GM18861 (cell line): ENCODE data around the gene NSD1.

Source experiments
- ATAC-seq: cut with Tn5 transposase; IDR thresholded peaks from one replicate; pipeline ENCODE4 v1.9.1; 2021; ENCODE audit not compliant: unreplicated experiment

The NSD1 gene

DNA sequence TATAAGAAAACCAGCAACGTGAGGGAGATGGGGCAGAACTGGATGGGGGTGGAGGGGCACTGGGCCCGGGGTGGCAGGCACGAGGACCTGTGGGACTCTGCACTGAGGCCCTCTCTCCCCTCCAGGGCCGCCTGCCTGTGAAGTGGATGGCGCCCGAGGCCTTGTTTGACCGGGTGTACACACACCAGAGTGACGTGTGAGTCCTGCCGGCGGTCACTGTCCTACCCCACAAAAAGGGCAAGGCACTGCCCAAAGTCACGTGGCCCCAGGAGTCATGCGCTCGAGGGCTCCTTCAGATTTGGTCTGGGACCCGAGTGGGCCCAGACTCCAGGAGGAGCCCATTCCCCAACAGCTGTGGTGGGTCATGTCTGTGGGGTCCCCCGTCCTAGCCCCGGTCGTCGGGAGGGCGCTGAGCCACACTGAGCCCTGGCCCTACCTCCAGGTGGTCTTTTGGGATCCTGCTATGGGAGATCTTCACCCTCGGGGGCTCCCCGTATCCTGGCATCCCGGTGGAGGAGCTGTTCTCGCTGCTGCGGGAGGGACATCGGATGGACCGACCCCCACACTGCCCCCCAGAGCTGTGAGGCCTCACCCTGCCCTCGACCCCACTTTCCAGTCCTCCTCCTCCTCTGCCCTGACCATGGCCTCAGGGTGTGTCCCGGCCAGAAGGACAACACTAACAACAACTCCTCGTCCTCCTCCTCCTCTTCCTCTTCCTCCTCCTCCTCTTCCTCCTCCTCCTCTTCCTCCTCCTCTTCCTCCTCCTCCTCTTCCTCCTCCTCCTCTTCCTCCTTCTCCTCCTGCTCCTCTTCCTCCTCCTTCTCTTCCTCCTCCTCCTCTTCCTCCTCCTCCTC is 37.2 kb upstream of the NSD1 start:
- ATAC-seq = no peak

DNA sequence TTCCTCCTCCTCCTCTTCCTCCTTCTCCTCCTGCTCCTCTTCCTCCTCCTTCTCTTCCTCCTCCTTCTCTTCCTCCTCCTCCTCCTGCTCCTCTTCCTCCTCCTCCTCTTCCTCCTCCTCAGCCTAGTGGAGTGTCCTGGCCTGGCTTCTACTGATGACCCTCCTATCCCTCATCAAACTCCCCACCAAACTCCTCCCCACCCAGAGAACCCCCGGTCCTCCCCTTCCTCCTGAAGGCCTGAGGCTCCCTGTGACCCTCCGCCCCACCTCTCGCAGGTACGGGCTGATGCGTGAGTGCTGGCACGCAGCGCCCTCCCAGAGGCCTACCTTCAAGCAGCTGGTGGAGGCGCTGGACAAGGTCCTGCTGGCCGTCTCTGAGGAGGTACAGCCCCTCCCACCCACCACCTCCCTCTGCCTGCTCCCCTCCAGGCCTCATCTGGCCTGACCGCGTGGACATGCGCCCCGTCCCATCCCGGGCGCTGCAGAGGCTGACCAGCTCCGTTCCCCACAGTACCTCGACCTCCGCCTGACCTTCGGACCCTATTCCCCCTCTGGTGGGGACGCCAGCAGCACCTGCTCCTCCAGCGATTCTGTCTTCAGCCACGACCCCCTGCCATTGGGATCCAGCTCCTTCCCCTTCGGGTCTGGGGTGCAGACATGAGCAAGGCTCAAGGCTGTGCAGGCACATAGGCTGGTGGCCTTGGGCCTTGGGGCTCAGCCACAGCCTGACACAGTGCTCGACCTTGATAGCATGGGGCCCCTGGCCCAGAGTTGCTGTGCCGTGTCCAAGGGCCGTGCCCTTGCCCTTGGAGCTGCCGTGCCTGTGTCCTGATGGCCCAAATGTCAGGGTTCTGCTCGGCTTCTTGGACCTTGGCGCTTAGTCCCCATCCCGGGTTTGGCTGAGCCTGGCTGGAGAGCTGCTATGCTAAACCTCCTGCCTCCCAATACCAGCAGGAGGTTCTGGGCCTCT is 36.3 kb upstream of the NSD1 start:
- ATAC-seq = no peak

DNA sequence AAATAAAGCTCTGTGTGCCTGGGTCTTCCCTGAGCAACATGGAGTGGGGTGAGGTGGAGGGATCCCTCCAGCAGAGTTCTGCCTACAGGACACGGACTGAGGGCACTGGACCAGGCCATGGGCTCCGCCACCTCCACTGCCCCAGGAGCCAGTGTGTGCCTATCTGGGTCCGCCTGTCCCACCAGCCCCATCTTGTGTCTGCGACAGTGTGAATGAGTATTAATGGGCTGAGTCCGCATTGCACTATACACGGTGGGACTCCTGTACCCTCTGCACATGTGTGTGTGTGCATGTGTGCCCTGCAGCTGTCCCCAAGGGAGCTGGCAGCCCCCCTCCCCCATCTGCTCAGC is 35.5 kb upstream of the NSD1 start:
- ATAC-seq = no peak

DNA sequence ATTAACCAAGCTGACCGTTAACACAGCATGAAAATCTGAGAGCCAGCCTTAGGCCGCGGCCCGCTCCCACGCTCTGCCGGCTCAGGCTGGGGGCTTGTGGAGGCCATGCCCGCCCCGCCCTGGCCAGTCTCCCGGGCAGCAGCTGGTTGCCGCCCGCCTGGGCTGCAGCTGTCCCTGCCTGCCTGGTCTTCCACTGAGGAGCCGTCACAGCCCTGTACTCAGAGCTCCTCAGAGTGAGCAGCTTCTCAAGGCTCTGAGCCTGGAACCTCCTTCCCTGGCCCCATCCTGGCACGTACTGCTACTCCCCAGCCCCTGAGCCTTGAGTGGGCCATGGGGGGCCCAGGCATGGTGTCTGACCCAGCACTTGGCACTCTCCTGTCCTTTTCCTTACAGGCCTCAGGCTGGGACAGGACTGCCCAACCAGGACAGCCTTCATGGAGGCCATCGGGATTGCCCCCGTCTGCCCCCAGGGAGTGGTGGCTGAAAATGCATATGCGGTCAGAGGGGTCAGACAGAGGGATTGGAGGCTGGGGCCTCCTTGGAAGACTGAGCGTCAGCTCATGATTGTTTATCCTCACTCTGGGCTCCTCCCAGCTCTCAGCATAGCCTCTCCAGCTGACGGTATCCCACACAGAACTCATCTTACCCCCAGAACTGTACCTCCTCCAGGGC is 35.0 kb upstream of the NSD1 start:
- no peak for ATAC-seq

DNA sequence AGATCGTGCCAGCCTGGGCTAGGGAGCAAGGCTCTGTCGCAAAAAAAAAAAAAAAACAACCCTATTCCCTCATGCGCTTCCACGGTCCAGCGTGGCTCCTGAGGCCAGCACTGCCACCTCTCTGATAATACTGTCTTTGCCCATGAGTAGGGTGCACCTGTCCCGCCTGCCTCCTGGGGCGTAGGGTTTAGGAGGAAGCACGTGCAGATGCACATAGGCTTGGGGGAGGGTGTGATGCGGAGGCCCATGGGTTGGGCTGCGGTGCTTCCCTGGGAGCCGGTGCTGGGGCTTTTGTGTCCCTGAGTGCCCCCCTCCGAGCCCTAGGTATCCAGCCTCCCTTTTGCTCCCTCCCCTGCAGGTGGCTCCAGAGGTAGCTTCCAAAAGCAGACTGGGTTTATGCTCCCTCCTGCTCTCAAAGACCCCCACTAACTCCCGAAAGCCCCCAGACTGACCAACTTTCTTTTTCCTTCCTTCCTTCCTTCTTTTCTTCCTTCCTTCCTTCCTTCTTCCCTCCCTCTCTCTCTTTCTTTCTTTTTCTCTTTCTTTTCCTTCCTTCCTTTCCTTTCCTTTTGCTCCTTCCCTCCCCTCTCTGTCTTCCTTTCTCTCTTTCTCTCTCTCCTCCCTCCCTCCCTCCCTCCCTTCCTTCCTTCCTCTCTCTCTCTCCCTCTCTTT is 34.0 kb upstream of the NSD1 start:
- no peak for ATAC-seq

DNA sequence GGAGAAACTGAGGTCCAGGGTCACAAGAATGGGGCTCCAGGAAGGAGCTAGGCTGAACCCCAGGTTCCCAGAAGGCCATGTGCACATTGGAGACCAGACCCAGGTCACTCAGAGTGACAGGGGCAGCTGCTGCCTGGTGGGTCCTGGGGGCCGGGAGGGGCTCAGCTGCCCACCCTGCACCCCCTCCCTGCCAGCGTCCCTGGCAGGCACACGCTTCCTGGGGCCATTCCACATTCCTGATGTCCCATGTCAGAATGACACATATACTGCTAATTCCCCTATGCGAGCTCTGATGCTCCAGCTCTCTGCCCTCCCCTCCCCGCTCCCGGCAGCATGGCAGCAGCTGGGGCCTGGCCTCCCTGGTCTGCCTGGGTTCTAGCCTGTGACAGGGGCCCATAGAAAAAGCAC is 32.9 kb upstream of the NSD1 start:
- no peak for ATAC-seq

DNA sequence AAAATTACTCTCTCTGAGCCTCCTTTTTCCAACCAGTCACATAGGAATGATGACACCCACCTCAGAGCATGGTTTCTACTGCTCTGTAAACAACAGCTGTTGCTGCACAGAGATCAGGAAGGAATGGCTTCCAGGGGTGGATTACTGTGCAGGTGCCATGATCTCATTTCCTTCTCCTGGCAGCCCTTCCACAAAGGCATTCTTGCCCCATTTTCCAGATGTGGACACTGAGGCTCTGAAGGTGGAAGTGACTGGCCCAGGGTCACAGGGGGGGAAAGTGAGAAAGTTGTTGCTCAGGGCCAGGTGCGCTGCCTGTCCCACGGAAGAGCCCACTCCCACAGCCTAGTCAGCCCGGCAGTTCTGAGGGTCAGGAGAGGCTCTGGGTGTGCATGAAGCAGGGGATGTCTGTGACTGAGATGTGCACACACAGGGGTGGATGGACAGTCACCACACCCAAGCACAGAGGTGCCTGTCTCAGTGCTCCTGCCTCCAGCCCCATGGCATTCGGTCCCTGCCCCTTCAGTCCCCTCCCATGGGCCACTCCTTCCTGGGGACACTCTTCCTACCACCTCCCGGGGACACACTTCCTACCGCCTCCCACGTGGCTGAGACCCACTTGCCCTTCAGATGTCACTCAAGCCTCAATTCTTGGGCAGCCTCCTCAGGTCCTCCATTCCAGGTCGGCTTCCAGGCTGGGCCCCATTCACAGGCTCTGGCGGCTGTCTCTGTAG is 29.9 kb upstream of the NSD1 start:
- ATAC-seq = no peak

DNA sequence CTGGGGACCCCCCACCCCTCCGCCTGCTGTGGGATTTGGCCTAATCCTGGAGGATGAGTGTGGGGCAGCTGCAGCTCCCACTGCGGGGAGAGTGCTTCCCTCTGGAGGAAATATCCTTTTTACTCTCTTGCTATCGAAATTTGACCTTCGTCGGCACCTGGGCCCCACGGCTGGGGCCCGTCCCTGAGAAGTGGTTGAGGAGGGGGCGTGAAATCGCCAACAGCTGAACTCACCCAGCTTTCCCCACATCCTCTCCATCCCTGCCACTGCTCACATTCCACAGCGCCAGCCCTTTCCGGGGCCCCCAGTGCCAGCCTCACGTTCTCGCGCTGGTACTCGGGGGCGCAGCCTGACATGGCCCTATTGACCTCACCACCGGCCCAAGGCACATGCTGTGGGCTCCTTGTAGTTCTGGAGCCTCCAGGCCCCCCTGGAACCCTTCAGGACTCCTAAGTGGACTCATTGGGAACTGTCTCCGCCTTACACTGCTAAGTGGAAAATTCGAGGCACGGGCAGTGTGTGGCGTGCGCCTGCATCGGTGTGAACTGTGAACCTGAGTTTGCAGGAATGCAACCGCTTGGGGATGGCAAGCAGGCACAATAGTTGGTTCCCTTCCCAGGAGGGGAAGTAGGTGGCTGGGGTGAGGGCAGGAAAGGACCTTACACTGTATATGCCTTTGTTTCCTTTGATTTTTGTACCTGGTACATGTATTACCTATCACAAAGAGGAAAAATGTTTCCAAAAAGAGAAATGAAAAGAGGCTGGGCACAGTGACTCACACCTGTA is 27.7 kb upstream of the NSD1 start:
- no peak for ATAC-seq

DNA sequence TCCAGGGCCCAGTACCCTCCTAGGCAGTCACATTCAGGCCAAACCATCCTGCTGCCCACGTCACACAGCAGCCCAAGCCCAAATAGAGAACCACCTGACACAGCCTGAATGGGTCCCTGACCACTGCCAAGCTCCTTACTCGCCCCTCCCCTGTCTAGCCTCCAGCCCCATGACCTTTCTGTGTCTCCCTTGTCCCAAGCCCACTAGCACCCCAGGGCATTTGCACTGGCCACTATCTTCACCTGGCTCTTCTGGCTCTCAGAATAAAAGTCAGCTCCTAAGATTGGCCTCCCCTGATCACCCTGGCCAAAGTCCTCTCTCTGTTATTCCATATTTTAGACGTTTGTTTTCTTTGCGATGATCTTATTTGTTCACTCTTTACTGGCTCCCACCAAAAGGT is 26.4 kb upstream of the NSD1 start:
- no peak for ATAC-seq

DNA sequence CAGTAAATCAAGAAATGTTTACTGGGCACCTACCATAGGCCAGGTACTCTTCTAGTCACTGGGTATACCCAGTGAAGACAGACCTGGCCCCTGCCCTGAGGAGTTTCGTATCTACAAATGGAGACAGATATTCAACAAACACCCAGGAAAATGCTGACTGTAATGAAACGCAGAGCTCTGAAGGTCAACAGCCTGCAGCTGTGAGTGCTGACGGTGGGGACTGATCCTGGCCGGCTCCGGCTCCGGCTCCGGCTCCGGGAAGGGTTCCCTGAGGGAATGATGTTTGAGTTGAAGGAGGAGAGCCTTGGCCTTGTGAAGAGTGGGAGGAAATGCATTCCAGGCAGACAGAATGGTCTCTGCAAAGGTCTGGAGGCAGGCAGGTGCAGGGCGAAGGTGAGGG is 23.8 kb upstream of the NSD1 start:
- no peak for ATAC-seq

DNA sequence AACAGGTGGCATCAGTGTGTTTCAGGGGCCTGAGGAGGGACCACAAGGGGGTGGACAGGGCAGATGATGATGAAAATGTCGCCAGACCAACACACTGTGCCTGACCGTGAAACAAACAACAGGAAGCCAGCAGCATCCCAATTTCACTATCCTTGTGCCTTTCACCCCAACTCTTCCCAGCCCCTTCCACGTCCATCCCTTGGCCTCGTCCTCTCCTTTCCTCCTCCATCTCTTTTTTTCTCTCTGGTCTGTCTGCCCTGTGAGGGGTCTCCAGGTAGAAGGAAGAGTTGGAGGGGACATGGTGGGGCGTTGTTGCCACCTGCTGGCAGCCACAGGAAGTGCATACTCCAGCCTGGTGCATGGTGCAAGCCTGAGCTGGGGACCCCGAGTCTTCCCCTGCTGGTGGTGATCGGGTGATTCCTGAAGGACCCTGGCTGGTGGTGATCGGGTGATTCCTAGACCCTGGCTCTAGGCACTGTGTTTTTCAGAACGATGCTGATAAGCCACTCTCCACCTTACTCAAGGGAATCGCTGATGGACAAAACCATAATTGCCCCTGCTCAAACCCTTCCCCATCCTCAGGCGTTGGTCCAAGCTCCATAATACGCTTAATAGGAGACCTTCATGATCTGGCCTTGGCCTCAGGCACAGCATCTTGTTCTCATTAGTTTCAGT is 21.7 kb upstream of the NSD1 start:
- ATAC-seq = no peak

DNA sequence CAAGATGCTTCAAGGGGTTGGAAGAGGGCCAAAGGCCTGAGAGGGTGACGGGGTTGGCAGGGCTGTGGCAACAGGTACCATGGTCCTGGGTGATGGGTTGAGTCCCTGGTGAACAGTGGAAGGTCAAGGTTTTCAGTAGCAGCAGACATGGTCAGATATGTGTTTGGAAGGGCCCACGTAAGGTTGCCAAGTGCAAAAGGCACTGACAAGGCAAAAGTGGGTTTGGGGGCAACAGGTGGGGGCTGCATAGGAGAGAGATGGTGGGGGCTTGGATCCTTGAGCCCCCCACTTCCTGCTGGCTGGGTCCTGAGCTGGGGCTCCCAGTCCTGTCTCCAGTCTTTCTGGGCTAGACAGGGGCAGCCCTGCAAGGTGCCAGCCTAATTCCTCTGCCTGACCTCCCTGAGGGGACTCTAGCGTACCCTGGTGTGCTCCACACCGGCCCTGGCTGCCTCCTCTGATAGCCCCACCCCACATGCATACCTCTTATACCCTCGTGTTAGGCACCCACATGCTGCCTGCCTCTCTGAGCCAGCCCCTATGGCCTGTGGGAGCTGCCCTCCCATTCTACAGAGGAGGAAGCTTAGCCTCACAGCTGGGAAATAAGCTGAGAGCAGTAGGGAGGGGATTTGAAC is 20.9 kb upstream of the NSD1 start:
- ATAC-seq = no peak

DNA sequence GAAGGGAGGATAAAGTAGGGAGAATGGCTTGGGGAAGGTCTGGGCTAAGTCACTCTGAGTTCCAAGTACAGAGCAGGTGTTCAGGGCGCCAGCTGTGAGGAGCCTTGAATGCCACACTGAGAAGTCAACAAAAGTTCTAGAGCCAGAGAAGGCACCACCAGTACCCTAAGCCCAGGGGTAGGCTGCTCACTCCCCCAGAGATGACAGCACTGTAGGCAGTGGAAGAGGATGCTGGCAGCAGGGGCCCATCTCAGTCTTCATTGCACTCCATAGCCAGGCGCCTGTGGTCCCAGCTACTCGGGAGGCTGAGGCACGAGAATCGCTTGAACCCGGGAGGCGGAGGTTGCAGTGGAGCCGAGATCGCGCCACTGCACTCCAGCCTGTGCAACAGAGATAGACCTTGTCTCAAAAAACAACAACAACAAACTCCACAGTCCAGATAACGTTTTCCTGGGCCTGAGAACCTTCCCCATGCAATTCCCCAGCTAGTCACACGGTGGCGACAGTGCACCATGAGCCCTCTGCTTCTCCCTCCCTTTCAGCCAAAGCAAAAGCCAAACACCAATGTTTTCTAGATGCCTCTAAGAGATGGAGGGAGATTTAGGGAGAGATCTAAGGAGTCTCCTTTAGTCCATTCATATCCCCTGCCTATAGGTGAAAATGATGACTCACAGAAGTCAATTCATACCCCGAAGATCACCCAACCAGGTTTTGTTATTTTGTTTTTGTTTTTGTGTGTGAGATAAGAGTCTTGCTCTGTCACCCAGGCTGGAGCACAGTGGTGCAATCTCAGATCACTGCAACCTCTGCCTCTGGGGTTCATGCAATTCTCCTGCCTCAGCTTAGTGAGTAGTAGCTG is 19.8 kb upstream of the NSD1 start:
- ATAC-seq = peak; percentile 42

DNA sequence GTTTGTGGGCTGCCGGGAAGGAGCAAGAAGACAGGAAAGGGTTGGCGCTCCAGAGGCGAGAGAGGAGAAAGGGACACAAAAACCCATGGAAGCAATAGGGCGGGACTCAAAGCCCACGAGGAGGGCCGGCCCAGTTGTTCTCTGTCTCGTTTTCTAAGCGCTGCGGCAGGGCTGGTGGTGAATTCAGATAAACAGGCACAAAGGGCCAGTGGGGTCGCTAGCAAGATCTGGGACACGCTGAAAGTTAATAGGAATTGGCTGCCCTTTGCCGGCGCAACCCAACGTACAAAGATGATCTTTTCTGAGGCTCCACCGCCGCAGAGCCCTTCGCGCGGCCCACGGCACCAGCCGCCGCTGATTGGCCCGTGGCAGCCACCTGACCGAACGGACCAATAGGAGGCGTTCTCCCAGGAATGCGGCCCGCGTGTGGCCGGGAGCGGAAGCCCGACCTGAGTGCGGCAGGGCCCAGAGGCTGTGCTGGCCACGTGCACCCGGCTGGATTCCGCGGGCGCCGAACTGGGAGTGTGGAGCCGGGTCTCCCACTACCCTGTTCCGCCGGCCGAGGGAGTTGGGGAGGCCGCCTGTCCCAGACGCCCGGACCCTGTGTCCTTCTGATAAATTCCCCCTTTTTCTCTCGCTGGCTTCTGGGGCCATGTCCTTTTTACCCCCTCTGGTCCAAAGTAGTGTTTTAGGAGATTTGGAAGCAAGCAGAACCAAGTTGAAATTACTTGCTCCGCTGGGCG is 16.8 kb upstream of the NSD1 start:
- peak; percentile 75 for ATAC-seq

DNA sequence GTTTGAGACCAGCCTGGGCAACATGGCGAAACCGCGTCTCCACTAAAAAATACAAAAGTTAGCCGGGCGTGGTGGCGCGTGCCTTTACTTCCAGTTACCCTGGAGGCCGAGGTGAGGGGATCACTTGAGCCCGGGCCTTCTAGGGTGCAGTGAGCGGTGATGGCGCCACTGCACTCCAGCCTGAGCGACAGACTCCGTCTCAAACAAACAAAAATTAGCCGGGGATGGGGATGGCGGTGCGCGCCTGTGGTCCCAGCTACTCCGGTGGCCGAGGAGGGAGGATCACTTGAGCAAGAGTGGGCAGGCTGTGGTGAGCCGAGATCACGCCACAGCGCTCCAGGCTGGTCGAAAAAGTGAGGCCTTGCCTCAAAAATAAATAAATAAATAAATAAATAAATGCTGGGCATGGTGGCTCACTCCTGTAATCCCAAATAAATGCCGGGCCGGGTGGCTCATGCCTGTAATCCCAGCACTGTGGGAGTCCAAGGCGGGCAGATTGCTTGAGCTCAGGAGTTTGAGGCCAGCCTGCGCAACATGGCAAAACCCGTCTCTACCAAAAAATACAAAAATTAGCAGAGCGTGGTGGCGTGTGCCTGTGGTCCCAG is 16.0 kb upstream of the NSD1 start:
- ATAC-seq = no peak

DNA sequence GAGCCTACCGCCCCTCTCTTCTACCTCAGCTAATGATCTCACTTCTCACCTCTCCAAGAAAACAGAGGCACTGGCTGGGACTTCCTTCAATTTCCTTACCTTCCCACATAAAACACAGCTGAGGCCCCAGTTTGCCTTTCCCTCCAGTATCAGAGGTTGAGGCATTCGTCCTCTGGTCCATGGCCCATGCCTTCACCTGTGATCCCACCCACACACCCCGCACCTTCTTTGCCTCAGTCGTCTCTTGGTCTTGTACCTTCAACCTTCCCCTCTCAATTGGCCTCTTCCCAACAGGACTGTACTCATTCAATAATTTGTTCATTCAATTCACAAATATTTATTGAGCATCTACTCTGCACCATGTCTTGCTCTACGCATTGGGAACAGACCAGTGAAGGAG is 11.0 kb upstream of the NSD1 start:
- no peak for ATAC-seq
